ENCODE results near the gene TRIP11.

The TRIP11 gene

GRCh38 chr14:92004062-92004461, 35.8 kb downstream of the TRIP11 start:
- Histone ChIP-seq H3K9me3 (no peaks in the 10 kb centered on the region), H3K27me3 (no peaks in the 10 kb centered on the region), H3K27ac (no peak overlapping the region), H3K4me3 (ENCODE audit: low read depth in 1 of 2, low read length in 1 of 2) (no peak overlapping the region), H3K4me1 (ENCODE audit: control insufficient read depth in 1 of 2, insufficient read depth in 1 of 2, low read depth in 1 of 2, low read length in 1 of 2) (no peaks in the 10 kb centered on the region), H3K36me3 (peaks cover 48% of the 10 kb centered on the region)
- TF ChIP-seq CTCF (IDR thresholded peaks at IDR 0.05) = no peak

- Histone ChIP-seq H3K27me3 (no peaks in the 10 kb centered on the region), H3K36me3 (peaks cover 32% of the 10 kb centered on the region), H3K9me3 (no peaks in the 10 kb centered on the region), H3K27ac (no peak overlapping the region), H3K4me3 (ENCODE audit: low read depth in 1 of 2, low read length in 1 of 2) (no peak overlapping the region), H3K4me1 (ENCODE audit: control insufficient read depth in 1 of 2, insufficient read depth in 1 of 2, low read depth in 1 of 2, low read length in 1 of 2) (no peaks in the 10 kb centered on the region)
- no peak for TF ChIP-seq CTCF (IDR thresholded peaks at IDR 0.05)
Measured at GRCh38 chr14:91998667-91999570, 40.9 kb downstream of the TRIP11 start.

- TF ChIP-seq CTCF (IDR thresholded peaks at IDR 0.05) = no peak
- no peaks in the 10 kb centered on the region for H3K4me1 ChIP-seq (ENCODE audit: control insufficient read depth in 1 of 2, insufficient read depth in 1 of 2, low read depth in 1 of 2, low read length in 1 of 2)
- H3K9me3 ChIP-seq = no peaks in the 10 kb centered on the region
- H3K27me3 ChIP-seq = no peaks in the 10 kb centered on the region
- no peak overlapping the region for H3K4me3 ChIP-seq (ENCODE audit: low read depth in 1 of 2, low read length in 1 of 2)
- H3K36me3 ChIP-seq = peaks cover 43% of the 10 kb centered on the region
- no peak overlapping the region for H3K27ac ChIP-seq
Measured at GRCh38 chr14:91997492-91997891, 42.4 kb downstream of the TRIP11 start.

- Histone ChIP-seq H3K27me3 (no peaks in the 10 kb centered on the region), H3K27ac (no peak overlapping the region), H3K9me3 (no peaks in the 10 kb centered on the region), H3K4me1 (ENCODE audit: control insufficient read depth in 1 of 2, insufficient read depth in 1 of 2, low read depth in 1 of 2, low read length in 1 of 2) (no peaks in the 10 kb centered on the region), H3K4me3 (ENCODE audit: low read depth in 1 of 2, low read length in 1 of 2) (no peak overlapping the region), H3K36me3 (peaks cover 48% of the 10 kb centered on the region)
- TF ChIP-seq CTCF (IDR thresholded peaks at IDR 0.05) = no peak
Measured at GRCh38 chr14:91996948-91997371, 42.9 kb downstream of the TRIP11 start.

GRCh38 chr14:91987192-91987591, 52.7 kb downstream of the TRIP11 start:
- Histone ChIP-seq H3K4me3 (ENCODE audit: low read depth in 1 of 2, low read length in 1 of 2) (no peak overlapping the region), H3K27ac (no peak overlapping the region), H3K4me1 (ENCODE audit: control insufficient read depth in 1 of 2, insufficient read depth in 1 of 2, low read depth in 1 of 2, low read length in 1 of 2) (peaks cover 8 to 12% of the 10 kb centered on the region in 2 experiments), H3K36me3 (peaks cover 58% of the 10 kb centered on the region), H3K9me3 (no peaks in the 10 kb centered on the region), H3K27me3 (no peaks in the 10 kb centered on the region)
- TF ChIP-seq CTCF (IDR thresholded peaks at IDR 0.05) = no peak
